Measurements from ENCODE around the gene GPR39.
"Not testable (repeated sequence)": the region's sequence is repeated elsewhere in the genome, so short reads cannot be mapped to it uniquely, and the experiment has no call there.

The GPR39 gene

DNA sequence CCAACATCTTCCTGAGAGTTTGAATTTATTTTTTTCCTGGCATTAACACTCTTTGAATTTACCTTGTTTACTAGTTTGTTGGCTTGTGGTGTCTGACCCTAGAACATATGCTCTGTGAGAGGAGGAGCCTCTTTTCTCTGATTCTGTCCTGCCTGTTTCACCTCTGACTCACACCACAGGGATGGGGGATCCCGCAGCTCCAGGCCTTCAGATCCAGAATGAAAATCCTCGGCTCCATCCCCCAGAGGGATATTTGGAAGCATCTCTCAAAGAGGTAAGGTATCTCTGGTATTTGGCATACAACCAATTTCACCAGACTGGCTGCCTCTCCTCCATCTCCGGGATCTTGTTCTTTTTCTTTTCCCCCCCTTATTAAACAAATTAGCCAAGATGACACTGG lies 104.7 kb downstream of the GPR39 start:
- H3K9ac ChIP-seq = no peak overlapping the region
- no peaks in the 10 kb centered on the region for H3K4me1 ChIP-seq
- no peak for TF ChIP-seq Cebpa-rat (IDR thresholded peaks at IDR 0.05)
- no peak overlapping the region for H3K27ac ChIP-seq
- H3K4me3 ChIP-seq = no peak overlapping the region
- H3K4me2 ChIP-seq = no peak overlapping the region
- H3K36me3 ChIP-seq = no peaks in the 10 kb centered on the region
- H4K20me1 ChIP-seq = no peaks in the 10 kb centered on the region
- no peaks in the 10 kb centered on the region for H3K9me3 ChIP-seq (replicated peaks in 1 of 11)
- no peaks in the 10 kb centered on the region for H3K27me3 ChIP-seq

DNA sequence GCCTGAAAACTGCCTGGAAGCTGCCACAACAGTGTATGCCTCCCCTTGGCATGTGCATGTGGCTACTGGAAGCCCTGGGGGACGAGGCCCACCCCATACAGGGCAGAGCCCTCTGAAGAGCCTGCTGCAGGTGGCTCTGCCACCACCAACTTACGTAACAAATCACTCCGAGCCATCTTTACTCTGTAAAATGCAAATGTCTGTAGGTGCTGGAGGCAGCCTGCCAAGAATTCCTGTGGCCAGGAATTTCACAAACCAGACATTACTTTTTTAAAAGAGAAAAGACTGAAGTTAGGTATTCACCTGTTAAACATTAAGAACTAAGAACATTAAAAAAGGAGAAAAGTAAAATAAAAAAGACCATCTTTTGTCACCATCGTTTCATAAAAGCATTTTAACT lies 106.3 kb downstream of the GPR39 start:
- no peaks in the 10 kb centered on the region for H3K27me3 ChIP-seq
- no peak overlapping the region for H3K27ac ChIP-seq
- no peak overlapping the region for H3K9ac ChIP-seq
- no peak overlapping the region for H3K4me2 ChIP-seq
- H3K9me3 ChIP-seq (replicated peaks in 1 of 11) = no peaks in the 10 kb centered on the region
- TF ChIP-seq Cebpa-rat (IDR thresholded peaks at IDR 0.05) = no peak
- no peaks in the 10 kb centered on the region for H3K36me3 ChIP-seq
- no peaks in the 10 kb centered on the region for H4K20me1 ChIP-seq
- H3K4me1 ChIP-seq = no peaks in the 10 kb centered on the region
- no peak overlapping the region for H3K4me3 ChIP-seq

DNA sequence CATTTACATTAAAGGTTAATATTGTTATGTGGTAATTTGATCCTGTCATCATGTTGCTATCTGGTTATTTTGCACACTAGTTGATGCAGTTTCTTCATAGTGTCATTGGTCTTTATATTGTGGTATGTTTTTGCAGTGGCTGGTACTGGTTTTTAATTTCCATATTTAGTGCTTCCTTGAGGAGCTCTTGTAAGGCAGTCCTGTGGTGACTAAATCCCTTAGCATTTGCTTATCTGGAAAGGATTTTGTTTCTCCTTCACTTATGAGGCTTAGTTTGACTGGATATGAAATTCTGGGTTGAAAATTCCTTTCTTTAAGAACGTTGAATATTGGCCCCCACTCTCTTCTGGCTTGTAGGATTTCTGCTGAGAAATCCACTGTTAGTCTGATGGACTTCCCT lies 120.5 kb downstream of the GPR39 start:
- H3K4me1 ChIP-seq = peaks cover 0 to 18% (median 0%) of the 10 kb centered on the region in 10 experiments; a peak in 3 of 20 replicates
- peak overlapping the region in 1 of 11 experiments; percentile 12; a peak in 2 of 22 replicates for H3K4me2 ChIP-seq
- not testable (repeated sequence) for H3K4me3 ChIP-seq, H3K27ac ChIP-seq, H3K27me3 ChIP-seq, H3K9ac ChIP-seq, H4K20me1 ChIP-seq, H3K36me3 ChIP-seq
- H3K9me3 ChIP-seq (replicated peaks in 1 of 11) = peaks cover 2 to 11% (median 6%) of the 10 kb centered on the region in 11 experiments

DNA sequence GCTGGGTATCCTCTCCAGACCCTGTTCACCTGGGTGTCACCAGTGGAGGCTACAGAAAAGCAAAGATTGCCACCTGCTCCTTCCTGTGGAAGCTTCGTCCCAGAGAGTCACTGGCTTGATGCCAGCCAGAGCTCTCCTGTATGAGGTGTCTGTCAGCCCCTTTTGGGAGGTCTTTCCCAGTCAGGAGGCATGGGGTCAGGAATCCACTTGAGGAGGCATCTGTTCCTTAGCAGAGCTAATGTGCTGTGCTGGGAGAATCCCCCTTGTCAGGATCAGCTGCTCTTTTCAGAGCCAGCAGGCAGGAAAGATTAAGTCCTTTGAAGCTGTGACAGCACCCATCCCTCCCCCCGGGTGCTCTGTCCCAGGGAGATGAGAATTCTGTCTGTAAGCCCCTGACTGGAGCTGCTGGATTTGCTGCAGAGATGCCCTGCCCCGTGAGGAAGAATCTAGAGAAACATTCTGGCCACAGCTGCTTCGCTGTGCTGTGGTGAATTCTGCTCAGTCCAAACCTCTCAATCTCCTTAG lies 121.8 kb downstream of the GPR39 start:
- H3K27me3 ChIP-seq = no peaks in the 10 kb centered on the region
- no peak overlapping the region for H3K4me3 ChIP-seq
- 0 out of 22 replicates have a peak overlapping the region, but pooled peaks of 1 of the 11 experiments have one; percentile 5 for H3K4me2 ChIP-seq
- no peaks in the 10 kb centered on the region for H4K20me1 ChIP-seq
- H3K4me1 ChIP-seq = peaks cover 0 to 31% (median 0%) of the 10 kb centered on the region in 10 experiments; a peak in 6 of 20 replicates
- H3K36me3 ChIP-seq = peaks cover 0 to 5% (median 0%) of the 10 kb centered on the region in 11 experiments; a peak in 1 of 22 replicates
- H3K9ac ChIP-seq = no peak overlapping the region
- no peak for TF ChIP-seq Cebpa-rat (IDR thresholded peaks at IDR 0.05)
- H3K9me3 ChIP-seq (replicated peaks in 1 of 11) = peaks cover 15 to 24% (median 20%) of the 10 kb centered on the region in 11 experiments
- H3K27ac ChIP-seq = no peak overlapping the region

DNA sequence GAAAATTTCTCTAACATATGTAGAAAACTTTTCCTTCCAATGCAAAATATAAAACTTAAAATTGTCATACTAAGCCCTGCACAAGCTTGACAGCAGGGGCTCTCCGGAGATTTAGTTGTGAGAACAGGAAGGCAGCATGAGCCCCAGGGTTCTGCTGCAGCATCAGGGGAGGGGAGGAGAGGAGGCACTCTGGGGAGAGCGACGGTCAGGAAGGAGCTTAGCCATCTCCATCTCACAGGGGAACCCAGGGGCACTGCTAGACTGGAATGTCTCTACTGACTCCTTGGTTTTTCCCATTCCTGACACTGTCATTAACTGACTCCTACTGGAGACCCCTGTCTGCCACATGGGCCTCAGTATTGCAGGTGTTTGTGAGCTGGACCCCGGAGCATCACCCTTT lies 123.6 kb downstream of the GPR39 start:
- no peak overlapping the region for H3K4me2 ChIP-seq
- peaks cover 33 to 42% (median 38%) of the 10 kb centered on the region in 11 experiments for H3K9me3 ChIP-seq (replicated peaks in 1 of 11)
- H3K27me3 ChIP-seq = no peaks in the 10 kb centered on the region
- no peak for TF ChIP-seq Cebpa-rat (IDR thresholded peaks at IDR 0.05)
- H3K36me3 ChIP-seq = peaks cover 0 to 10% (median 0%) of the 10 kb centered on the region in 11 experiments; a peak in 4 of 22 replicates
- peaks cover 0 to 41% (median 0%) of the 10 kb centered on the region in 10 experiments; a peak in 6 of 20 replicates for H3K4me1 ChIP-seq
- H3K27ac ChIP-seq = no peak overlapping the region
- H3K9ac ChIP-seq = no peak overlapping the region
- no peak overlapping the region for H3K4me3 ChIP-seq
- H4K20me1 ChIP-seq = no peaks in the 10 kb centered on the region

DNA sequence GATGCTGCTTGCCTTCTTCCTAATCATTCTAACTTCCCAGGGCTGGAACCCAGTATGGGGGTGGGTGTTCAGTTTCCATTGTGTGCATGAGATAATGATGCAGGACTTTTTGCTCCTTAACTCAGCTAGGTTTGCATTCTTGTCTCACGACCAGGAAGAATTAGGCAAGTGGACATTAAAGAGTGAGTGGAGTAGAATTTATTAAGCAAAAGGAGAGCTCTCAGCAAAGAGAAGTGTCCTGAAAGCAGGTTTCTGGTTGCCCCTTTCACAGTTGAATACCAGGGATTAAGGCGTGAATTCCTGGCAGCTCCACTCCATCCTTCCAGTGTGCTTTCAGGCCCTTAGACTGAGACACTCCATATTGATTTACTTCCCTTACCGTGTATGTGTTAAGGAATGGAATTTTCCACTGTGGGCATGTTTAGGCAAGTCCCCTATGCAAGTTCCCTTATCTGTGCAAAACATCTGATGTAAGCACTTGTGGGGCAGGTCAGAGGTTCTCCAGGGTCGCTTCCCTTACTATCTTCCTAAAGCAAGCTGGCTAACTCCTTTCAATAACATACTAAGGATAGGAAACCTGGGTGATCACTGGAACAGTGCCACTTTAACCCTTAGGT lies 126.5 kb downstream of the GPR39 start:
- TF ChIP-seq Cebpa-rat (IDR thresholded peaks at IDR 0.05) = no peak
- peak overlapping the region in 1 of 11 experiments; percentile 18; a peak in 2 of 22 replicates for H3K9ac ChIP-seq

DNA sequence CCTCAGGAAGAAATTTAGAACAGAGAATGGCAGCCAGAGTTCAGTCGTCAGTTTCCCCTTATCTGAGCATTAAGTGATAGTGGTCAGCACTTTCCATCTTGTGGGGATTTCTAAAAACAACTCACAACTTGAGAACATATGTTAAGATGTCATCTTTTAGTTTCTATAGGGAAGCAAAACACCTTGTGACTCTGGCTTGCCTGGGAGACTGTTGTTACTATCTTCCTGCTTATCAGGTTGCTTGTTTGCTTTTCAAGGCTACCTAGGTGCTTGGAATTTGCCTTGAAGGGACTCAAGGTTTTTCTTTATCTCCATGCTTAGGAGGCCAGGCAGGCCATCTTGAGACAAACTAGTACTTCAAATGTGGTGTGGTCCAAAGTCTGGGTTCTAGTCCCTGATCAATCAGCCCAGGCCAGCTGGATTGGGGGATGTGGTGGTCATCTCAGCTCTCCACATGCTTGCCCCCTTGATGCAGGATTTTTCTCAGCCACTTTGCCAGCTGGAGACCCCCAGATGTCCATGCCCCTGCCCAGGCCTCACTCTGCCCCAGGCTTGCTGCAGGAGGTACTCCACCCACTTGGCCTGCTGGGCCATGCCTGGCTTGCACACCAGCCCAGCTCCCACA lies 127.5 kb downstream of the GPR39 start:
- Histone ChIP-seq H3K9me3 (replicated peaks in 1 of 11) (peaks cover 34 to 47% (median 41%) of the 10 kb centered on the region in 11 experiments), H3K27ac (peak overlapping the region in 4 of 11 experiments; percentile 48 to 80 (median 60); a peak in 7 of 22 replicates), H4K20me1 (no peaks in the 10 kb centered on the region), H3K36me3 (peaks cover 0 to 10% (median 0%) of the 10 kb centered on the region in 11 experiments; a peak in 4 of 22 replicates), H3K4me3 (peak overlapping the region in 1 of 10 experiments; percentile 19; a peak in 1 of 20 replicates), H3K9ac (no peak overlapping the region), H3K4me2 (peak overlapping the region in 2 of 11 experiments; percentile 17 to 31; a peak in 3 of 22 replicates), H3K4me1 (peaks cover 0 to 44% (median 0%) of the 10 kb centered on the region in 10 experiments; a peak in 6 of 20 replicates), H3K27me3 (no peaks in the 10 kb centered on the region)
- no peak for TF ChIP-seq Cebpa-rat (IDR thresholded peaks at IDR 0.05)

More for the DNA sequence above, 126.5 kb downstream of the GPR39 start:
- no peaks in the 10 kb centered on the region for H4K20me1 ChIP-seq
- peaks cover 0 to 10% (median 0%) of the 10 kb centered on the region in 11 experiments; a peak in 4 of 22 replicates for H3K36me3 ChIP-seq
- no peaks in the 10 kb centered on the region for H3K27me3 ChIP-seq
- H3K4me3 ChIP-seq = peak overlapping the region in 1 of 10 experiments; percentile 19; a peak in 1 of 20 replicates
- H3K9me3 ChIP-seq (replicated peaks in 1 of 11) = peaks cover 34 to 47% (median 41%) of the 10 kb centered on the region in 11 experiments
- peak overlapping the region in 3 of 11 experiments; percentile 17 to 31 (median 24); a peak in 4 of 22 replicates for H3K4me2 ChIP-seq
- H3K27ac ChIP-seq = peak overlapping the region in 4 of 11 experiments; percentile 48 to 80 (median 60); a peak in 9 of 22 replicates
- peaks cover 0 to 41% (median 0%) of the 10 kb centered on the region in 10 experiments; a peak in 6 of 20 replicates for H3K4me1 ChIP-seq

DNA sequence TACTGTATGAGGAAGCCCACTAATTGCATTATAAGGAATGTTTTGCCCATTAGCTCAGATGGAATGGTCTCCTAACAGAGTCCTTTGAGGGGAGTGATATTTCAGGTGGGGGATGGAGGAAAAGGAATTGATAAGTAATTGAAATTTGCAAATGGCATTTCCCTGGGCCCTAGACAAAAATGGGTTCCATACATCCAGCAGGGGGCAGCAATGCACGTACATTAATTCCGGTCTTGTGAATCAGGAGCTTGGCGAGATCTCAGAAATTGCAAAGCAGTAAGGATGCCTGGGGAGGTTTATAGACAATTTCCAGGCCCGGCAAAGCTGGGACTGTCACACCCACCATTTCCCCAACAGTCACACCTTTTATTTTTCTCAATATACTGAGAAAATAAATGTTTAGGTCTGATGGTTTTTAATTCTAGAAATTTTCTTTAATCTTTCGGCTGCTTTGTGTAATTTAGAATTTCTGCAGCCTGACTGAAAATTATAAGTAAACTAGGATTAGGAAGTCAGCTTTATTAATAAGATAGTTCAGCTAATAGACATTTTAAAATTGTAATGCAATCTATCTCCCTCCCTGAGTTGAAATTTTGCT lies 130.6 kb downstream of the GPR39 start:
- peaks cover 31 to 37% (median 32%) of the 10 kb centered on the region in 11 experiments for H3K9me3 ChIP-seq (replicated peaks in 1 of 11)
- TF ChIP-seq Cebpa-rat (IDR thresholded peaks at IDR 0.05) = no peak

More for the DNA sequence above, 130.6 kb downstream of the GPR39 start:
- H3K27me3 ChIP-seq = no peaks in the 10 kb centered on the region
- no peaks in the 10 kb centered on the region for H4K20me1 ChIP-seq
- no peak overlapping the region for H3K27ac ChIP-seq
- no peak overlapping the region for H3K4me3 ChIP-seq
- no peak overlapping the region for H3K9ac ChIP-seq
- peak overlapping the region in 3 of 11 experiments; percentile 13 to 65 (median 44); a peak in 3 of 22 replicates for H3K4me2 ChIP-seq
- peaks cover 0 to 10% (median 0%) of the 10 kb centered on the region in 11 experiments; a peak in 4 of 22 replicates for H3K36me3 ChIP-seq
- peaks cover 0 to 54% (median 0%) of the 10 kb centered on the region in 10 experiments; a peak in 6 of 20 replicates for H3K4me1 ChIP-seq

Measured in BLaER1 treated with 17β-estradiol and CSF1 and Interleukin-3, amounts not matched to agents 10 nM and 100 nM (cell line).